Right lobe of liver (tissue), 4 donors: ENCODE data around the gene DEPDC7.

Experiments used
- CTCF ChIP-seq, 4 donors: fragments of 200-600 bp in 3 of 4; fragments of 450-650 bp in 1 of 4; IDR thresholded peaks; one replicate each; pipeline versions ENCODE4 v1.5.1 to v1.8.0; 2016 to 2022; ENCODE audit warnings: antibody characterized with exemption in 4 of 4, mild to moderate bottlenecking in 2 of 4
- POLR2A ChIP-seq: fragments of 450-650 bp; IDR thresholded peaks from one replicate; pipeline ENCODE4 v1.6.1; 2017; ENCODE audit warnings: antibody characterized with exemption, mild to moderate bottlenecking
- donor health status: DM: no; HTN: no; CAD: no.
- donor health status: DM: no; HTN: no; CAD: no.
- donor health status: DM: no; HTN: yes; CAD: no.

DNA sequence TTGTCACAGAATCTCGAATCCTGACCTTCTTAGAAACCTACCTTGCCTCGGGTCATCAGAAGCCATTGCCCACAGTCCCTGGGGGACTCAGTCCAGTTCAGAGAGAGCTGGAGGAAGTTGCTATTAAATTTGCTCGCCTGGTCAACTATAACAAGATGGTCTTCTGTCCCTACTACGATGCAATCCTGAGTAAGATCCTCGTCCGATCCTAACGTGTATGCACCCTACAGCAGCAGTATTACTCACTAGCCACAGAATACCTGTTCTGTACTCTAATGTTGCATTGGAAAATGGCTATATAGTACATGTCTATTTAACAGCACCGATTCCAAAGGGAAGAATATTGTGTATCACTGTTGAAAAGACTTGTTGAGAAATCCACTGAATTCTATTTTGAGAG, 56.8 kb downstream of the DEPDC7 start:
- TF ChIP-seq CTCF (IDR thresholded peaks at IDR 0.05) (no peak), POLR2A (no peak)
